Gastroesophageal sphincter (tissue), 4 donors: ENCODE measurements around the gene CBFA2T2. TPM values are rescaled to one million over a fixed set of nuclear protein-coding genes. Genes with fewer than 3 reads are reported as not detected.

Experiments
- ATAC-seq: fragments of 150-250 bp; one replicate; pipeline ENCODE4 v1.9.1; 2016; ENCODE audit warnings: mild to moderate bottlenecking, moderate library complexity
- H3K27ac ChIP-seq, 4 donors: fragments of 200-600 bp; sonication (generic) in 3 of 4; 1 replicate in 3 of 4; 2 replicates in 1 of 4; pipeline ENCODE4 v1.5.1; 2016 to 2019
- H3K27me3 ChIP-seq: fragments of 200-600 bp; sonication (generic); one replicate; pipeline ENCODE4 v1.5.1; 2019
- H3K36me3 ChIP-seq, 2 donors: fragments of 200-600 bp; sonication (generic); one replicate each; pipeline ENCODE4 v1.5.1; 2019; ENCODE audit warnings: control low read depth in 1 of 2
- H3K4me1 ChIP-seq, 3 donors: fragments of 200-600 bp; sonication (generic); 1 replicate in 2 of 3; 2 replicates in 1 of 3; pipeline ENCODE4 v1.5.1; 2016 to 2019; ENCODE audit warnings: control low read depth in 2 of 3
- H3K4me3 ChIP-seq, 2 donors: fragments of 200-600 bp; sonication (generic); one replicate each; pipeline ENCODE4 v1.5.1; 2019; ENCODE audit warnings: mild to moderate bottlenecking in 1 of 2, moderate library complexity in 1 of 2
- H3K9me3 ChIP-seq, 3 donors: fragments of 200-600 bp; sonication (generic); one replicate each; pipeline ENCODE4 v1.5.1; 2017 to 2019; ENCODE audit warnings: control low read depth in 2 of 3
- EP300 ChIP-seq: sonication (generic); formaldehyde crosslinking; IDR thresholded peaks from one replicate; pipeline ENCODE4 v1.6.1; 2017; ENCODE audit warnings: antibody characterized with exemption, mild to moderate bottlenecking
- POLR2A ChIP-seq, 2 donors: fragments of 450-650 bp; IDR thresholded peaks; one replicate each; pipeline ENCODE4 v1.6.1; 2017; ENCODE audit warnings: antibody characterized with exemption in 2 of 2, mild to moderate bottlenecking in 2 of 2, moderate library complexity in 1 of 2
- POLR2AphosphoS5 ChIP-seq: sonication (generic); formaldehyde crosslinking; IDR thresholded peaks from one replicate; pipeline ENCODE4 v1.6.1; 2017; ENCODE audit warnings: antibody characterized with exemption
- WGBS, 2 donors: methylation state at CpG; one replicate each; pipeline ENCODE4 v1.1.5; 2018; ENCODE audit warnings: low coverage in 1 of 2; 5-methylcytosine and 5-hydroxymethylcytosine counted together
- total RNA-seq, 4 donors: library from RNA; depleted of rRNA; stranded (reverse); fragments of >200 nt; gene quantifications; one replicate each; pipeline ENCODE4 v1.1.0, GENCODE V29; 2016
- TF ChIP-seq, protein P1 (sequence below), 4 experiments: fragments of 200-600 bp in 2 of 4; fragments of 450-650 bp in 2 of 4; sonication (generic) in 1 of 4; IDR thresholded peaks; one replicate each; pipeline ENCODE4 v1.5.1; 2017 to 2019; ENCODE audit warnings: antibody characterized with exemption in 4 of 4, mild to moderate bottlenecking in 2 of 4, moderate library complexity in 2 of 4

The CBFA2T2 gene
- total RNA-seq, 4 donors from 2014 or later, result 11.1 to 17.4 (median 14.2) TPM

DNA sequence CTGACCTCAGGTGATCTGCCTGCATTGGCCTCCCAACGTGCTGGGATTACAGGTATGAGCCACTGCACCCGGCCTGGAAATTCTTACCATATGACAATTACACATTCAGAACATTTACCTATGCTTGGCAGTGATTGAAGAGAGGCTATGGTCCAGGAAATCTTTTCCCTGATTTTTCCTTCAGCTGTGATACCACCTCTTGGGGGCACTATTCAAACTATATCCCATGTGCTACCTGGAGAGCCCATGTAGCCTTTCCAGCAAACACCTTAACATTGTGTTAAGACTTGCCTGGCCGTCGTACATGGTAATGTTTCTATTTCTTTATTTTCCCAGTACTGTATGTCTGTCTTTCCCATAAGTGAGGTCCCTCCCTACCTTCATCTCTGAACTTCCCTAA lies 110.5 kb downstream of the CBFA2T2 start:
- TF ChIP-seq EP300, result no peak
- TF ChIP-seq, protein P1, sequence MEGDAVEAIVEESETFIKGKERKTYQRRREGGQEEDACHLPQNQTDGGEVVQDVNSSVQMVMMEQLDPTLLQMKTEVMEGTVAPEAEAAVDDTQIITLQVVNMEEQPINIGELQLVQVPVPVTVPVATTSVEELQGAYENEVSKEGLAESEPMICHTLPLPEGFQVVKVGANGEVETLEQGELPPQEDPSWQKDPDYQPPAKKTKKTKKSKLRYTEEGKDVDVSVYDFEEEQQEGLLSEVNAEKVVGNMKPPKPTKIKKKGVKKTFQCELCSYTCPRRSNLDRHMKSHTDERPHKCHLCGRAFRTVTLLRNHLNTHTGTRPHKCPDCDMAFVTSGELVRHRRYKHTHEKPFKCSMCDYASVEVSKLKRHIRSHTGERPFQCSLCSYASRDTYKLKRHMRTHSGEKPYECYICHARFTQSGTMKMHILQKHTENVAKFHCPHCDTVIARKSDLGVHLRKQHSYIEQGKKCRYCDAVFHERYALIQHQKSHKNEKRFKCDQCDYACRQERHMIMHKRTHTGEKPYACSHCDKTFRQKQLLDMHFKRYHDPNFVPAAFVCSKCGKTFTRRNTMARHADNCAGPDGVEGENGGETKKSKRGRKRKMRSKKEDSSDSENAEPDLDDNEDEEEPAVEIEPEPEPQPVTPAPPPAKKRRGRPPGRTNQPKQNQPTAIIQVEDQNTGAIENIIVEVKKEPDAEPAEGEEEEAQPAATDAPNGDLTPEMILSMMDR (IDR thresholded peaks at IDR 0.05), result no peak
- no peak for TF ChIP-seq POLR2AphosphoS5
- no peak for TF ChIP-seq POLR2A (IDR thresholded peaks at IDR 0.05)

DNA sequence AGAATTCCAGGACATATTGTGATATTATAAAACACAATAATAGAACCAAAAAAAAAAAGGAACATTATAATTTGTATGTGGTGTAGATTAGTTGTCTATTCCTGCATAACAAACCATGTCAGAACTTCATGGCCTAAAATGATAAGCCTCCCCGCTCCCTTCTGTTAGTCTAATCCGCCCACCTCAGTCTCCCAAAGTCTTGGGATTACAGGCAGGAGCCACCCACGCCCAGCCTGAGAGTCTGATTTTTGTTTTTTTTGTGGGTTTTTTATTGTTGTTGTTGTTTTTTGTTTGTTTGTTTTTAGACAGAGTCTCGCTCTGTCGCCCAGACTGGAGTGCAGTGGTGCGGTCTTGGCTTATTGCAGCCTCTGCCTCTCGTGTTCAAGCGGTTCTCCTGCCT lies 111.1 kb downstream of the CBFA2T2 start:
- no peaks in the 10 kb centered on the region for H3K9me3 ChIP-seq
- H3K36me3 ChIP-seq, result peaks cover 0 to 10% of the 10 kb centered on the region in 2 donors
- no peak overlapping the region for H3K27ac ChIP-seq
- H3K4me3 ChIP-seq, result no peak overlapping the region
- H3K4me1 ChIP-seq, result peaks cover 0 to 17% (median 0%) of the 10 kb centered on the region in 3 donors
- WGBS, 2 donors, result 76 to 97% methylated on average over 5 of the region's 8 CpGs
- no peak for ATAC-seq
- no peaks in the 10 kb centered on the region for H3K27me3 ChIP-seq
- TF ChIP-seq EP300, result no peak
- TF ChIP-seq POLR2AphosphoS5, result no peak
- TF ChIP-seq POLR2A (IDR thresholded peaks at IDR 0.05), result no peak
- TF ChIP-seq, protein P1 (IDR thresholded peaks at IDR 0.05), result no peak

More for the DNA sequence above, 110.5 kb downstream of the CBFA2T2 start:
- H3K4me1 ChIP-seq, result peaks cover 0 to 16% (median 0%) of the 10 kb centered on the region in 3 donors
- no peak for ATAC-seq
- no peak overlapping the region for H3K4me3 ChIP-seq
- H3K27ac ChIP-seq, result no peak overlapping the region
- H3K27me3 ChIP-seq, result no peaks in the 10 kb centered on the region
- peaks cover 0 to 10% of the 10 kb centered on the region in 2 donors for H3K36me3 ChIP-seq
- no peaks in the 10 kb centered on the region for H3K9me3 ChIP-seq
- 98 to 100% methylated on average over 2 to 4 of the region's 4 CpGs for WGBS, 2 donors

DNA sequence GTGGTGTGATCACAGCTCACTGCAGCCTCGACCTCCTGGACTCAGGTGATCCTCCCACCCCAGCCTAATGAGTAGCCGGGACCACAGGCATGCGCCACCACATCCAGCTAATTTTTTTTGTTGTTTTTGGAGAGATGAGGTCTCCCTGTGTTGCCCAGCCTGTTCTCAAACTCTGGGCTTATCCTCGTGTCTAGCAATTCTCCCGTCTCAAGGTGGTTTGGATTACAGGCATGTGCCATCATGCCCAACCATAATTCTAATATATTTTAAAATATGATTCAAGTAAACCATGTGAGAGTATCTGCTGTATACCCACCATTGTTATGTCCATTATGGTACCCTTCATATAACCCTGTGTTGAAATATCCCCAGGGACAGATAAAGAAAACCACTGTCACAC lies 112.0 kb downstream of the CBFA2T2 start:
- Histone ChIP-seq H3K4me1 (peaks cover 0 to 17% (median 0%) of the 10 kb centered on the region in 3 donors), H3K9me3 (no peaks in the 10 kb centered on the region), H3K27ac (no peak overlapping the region), H3K36me3 (peaks cover 0 to 13% of the 10 kb centered on the region in 2 donors), H3K4me3 (no peak overlapping the region), H3K27me3 (no peaks in the 10 kb centered on the region)
- whole genome bisulfite sequencing, 2 donors, result 88 to 100% methylated on average over 4 to 5 of the region's 5 CpGs
- TF ChIP-seq POLR2A (IDR thresholded peaks at IDR 0.05) (no peak), EP300 (no peak), POLR2AphosphoS5 (no peak)
- TF ChIP-seq, protein P1 (IDR thresholded peaks at IDR 0.05), result no peak
- ATAC-seq, result no peak

DNA sequence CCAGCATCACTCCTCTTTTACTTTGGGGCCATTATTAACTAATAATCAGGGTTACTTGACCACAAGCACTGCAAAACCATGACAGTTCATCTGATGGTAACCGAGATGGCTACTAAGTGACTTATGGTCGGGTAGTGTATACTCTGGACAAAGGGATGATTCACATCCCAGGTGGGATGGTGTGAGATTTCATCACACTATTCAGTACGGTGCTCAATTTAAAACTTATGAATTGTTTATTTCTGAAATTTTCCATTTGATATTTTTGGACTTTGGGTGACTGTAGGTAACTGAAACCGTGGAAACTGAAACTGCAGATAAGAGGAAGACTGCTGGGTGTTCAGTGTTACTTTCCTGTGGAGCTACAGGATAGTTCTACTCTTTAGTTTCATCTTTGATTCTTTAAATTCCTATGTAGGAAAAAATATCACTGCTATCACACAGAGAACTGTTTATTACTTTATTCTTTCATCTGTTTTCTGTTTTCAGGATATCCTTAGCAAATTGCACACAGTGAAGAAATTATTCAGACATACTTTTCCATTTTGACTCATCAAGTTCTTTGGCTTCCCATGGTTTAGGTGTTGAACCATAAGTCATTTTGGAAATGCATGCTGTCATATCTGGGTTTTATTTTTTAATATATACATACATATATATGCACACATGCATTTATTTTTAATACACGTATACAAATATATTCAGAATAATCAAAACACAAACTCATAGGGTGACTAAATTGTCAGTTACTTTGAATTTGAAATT lies 113.1 kb downstream of the CBFA2T2 start:
- Histone ChIP-seq H3K27ac (no peak overlapping the region), H3K36me3 (peaks cover 0 to 24% of the 10 kb centered on the region in 2 donors), H3K4me3 (no peak overlapping the region), H3K9me3 (no peaks in the 10 kb centered on the region), H3K4me1 (peaks cover 0 to 17% (median 0%) of the 10 kb centered on the region in 3 donors), H3K27me3 (no peaks in the 10 kb centered on the region)
- WGBS, 2 donors, result 49 to 73% methylated on average over 5 of the region's 5 CpGs
- no peak for ATAC-seq
- TF ChIP-seq POLR2A (IDR thresholded peaks at IDR 0.05) (no peak), EP300 (no peak), POLR2AphosphoS5 (no peak)
- TF ChIP-seq, protein P1 (IDR thresholded peaks at IDR 0.05), result no peak
